Prostate gland (tissue), 2 donors: Measurements from ENCODE around the gene BPIFB2. TPM values are rescaled to one million over a fixed set of nuclear protein-coding genes. Genes with fewer than 3 reads are reported as not detected.
"Not testable (repeated sequence)": the region's sequence is repeated elsewhere in the genome, so short reads cannot be mapped to it uniquely, and the experiment has no call there.

Source experiments
- DNase-seq: peaks from one replicate; pipeline ENCODE4 v3.0.0-alpha.2; 2019; ENCODE audit warnings: low spot score
- H3K27ac ChIP-seq, 2 donors: fragments of 200-600 bp; sonication (generic); 2 replicates each; pipeline ENCODE4 v1.5.1; 2017 to 2019
- H3K27me3 ChIP-seq: fragments of 200-600 bp; sonication (generic); replicated peaks from 2 replicates; pipeline ENCODE4 v1.5.1; 2019; ENCODE audit not compliant: insufficient read depth
- H3K36me3 ChIP-seq, 2 donors: fragments of 200-600 bp; sonication (generic); 1 replicate in 1 of 2; 2 replicates in 1 of 2; pipeline versions ENCODE4 v1.5.1 to v1.8.1; 2017 to 2019
- H3K4me1 ChIP-seq: fragments of 200-600 bp; sonication (generic); replicated peaks from 2 replicates; pipeline ENCODE4 v1.5.1; 2019
- H3K4me3 ChIP-seq, 2 donors: fragments of 200-600 bp; sonication (generic); 2 replicates each; pipeline ENCODE4 v1.5.1; 2017 to 2019
- H3K9me3 ChIP-seq: fragments of 200-600 bp; sonication (generic); 2 replicates; pipeline ENCODE4 v1.5.1; 2017
- POLR2A ChIP-seq: fragments of 450-650 bp; IDR thresholded peaks from one replicate; pipeline ENCODE4 v1.6.1; 2016; ENCODE audit warnings: antibody characterized with exemption, mild to moderate bottlenecking
- POLR2AphosphoS5 ChIP-seq: sonication (generic); formaldehyde crosslinking; IDR thresholded peaks from one replicate; pipeline ENCODE4 v1.6.1; 2017; ENCODE audit warnings: antibody characterized with exemption
- WGBS: methylation state at CpG from one replicate; pipeline ENCODE4 v1.1.5; 2018; 5-methylcytosine and 5-hydroxymethylcytosine counted together
- intact Hi-C: fragments of 100-400 bp; cut with DNase I; formaldehyde crosslinking; loops from one replicate; pipeline ENCODE4 v1.14.2; 2022
- total RNA-seq, 2 donors: library from RNA; depleted of rRNA; stranded (reverse); fragments of >200 nt; gene quantifications; one replicate each; pipeline ENCODE4 v1.1.0, GENCODE V29; 2016
- TF ChIP-seq, protein P1 (sequence below), 4 experiments: fragments of 200-600 bp in 2 of 4; fragments of 450-650 bp in 2 of 4; sonication (generic) in 2 of 4; IDR thresholded peaks; 1 replicate in 3 of 4; 2 replicates in 1 of 4; pipeline ENCODE4 v1.5.1; 2016 to 2019; ENCODE audit warnings: antibody characterized with exemption in 4 of 4, mild to moderate bottlenecking in 2 of 4, moderate library complexity in 2 of 4

BPIFB2 gene
- total RNA-seq, 2 donors from 2014 or later = 5.1 TPM; not detected in 1

DNA sequence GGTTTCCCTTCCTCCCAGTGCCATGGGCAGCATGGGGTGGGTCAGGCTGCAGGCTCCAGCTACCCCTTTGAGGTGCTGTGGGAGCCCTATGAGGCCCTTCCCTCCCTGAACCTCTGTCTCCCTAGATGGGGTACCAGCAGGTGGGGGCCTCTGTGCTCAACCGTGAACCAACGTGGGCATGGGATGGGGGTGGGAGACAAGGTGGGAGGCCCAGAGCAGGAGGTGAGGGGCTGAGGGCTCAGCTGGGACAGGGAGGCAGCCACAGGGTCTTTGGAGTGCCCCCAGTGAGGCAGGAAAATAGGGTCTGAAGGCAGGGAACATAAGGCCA is 36.6 kb upstream of the BPIFB2 start:
- 96% methylated on average over 2 of the region's 2 CpGs for WGBS
- no peak overlapping the region for H3K4me3 ChIP-seq
- no peaks in the 10 kb centered on the region for H3K4me1 ChIP-seq
- no peak for TF ChIP-seq POLR2A
- TF ChIP-seq, protein P1, sequence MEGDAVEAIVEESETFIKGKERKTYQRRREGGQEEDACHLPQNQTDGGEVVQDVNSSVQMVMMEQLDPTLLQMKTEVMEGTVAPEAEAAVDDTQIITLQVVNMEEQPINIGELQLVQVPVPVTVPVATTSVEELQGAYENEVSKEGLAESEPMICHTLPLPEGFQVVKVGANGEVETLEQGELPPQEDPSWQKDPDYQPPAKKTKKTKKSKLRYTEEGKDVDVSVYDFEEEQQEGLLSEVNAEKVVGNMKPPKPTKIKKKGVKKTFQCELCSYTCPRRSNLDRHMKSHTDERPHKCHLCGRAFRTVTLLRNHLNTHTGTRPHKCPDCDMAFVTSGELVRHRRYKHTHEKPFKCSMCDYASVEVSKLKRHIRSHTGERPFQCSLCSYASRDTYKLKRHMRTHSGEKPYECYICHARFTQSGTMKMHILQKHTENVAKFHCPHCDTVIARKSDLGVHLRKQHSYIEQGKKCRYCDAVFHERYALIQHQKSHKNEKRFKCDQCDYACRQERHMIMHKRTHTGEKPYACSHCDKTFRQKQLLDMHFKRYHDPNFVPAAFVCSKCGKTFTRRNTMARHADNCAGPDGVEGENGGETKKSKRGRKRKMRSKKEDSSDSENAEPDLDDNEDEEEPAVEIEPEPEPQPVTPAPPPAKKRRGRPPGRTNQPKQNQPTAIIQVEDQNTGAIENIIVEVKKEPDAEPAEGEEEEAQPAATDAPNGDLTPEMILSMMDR (IDR thresholded peaks at IDR 0.05) = no peak
- no peak for TF ChIP-seq POLR2AphosphoS5
- intact Hi-C loops = no loop called here
- H3K36me3 ChIP-seq = no peaks in the 10 kb centered on the region
- DNase-seq = no peak
- H3K9me3 ChIP-seq = no peaks in the 10 kb centered on the region
- no peaks in the 10 kb centered on the region for H3K27me3 ChIP-seq
- H3K27ac ChIP-seq = no peak overlapping the region

DNA sequence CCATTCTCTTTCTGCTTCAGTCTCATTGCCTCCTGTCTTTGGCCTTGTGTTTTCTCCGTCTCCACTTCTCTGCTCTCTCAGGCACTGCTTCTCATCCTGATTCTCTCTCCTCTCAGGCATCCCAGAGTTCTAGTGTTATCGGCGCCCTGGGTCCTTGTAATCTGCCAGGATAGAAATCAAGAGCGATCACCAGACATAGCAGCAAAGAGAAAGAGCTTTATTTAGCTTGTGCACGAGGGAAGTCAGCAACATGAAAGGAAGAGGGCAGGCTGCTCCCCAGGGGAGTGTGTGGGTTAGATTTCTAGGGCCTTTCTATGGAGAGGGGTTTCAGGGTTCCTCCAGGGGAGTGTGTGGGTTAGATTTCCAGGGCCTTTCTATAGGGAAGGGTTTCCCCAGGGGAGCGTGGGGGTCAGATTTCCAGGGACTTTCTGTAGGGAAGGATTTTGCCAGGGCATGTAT is 35.8 kb upstream of the BPIFB2 start:
- 47% methylated on average over 6 of the region's 6 CpGs for WGBS

DNA sequence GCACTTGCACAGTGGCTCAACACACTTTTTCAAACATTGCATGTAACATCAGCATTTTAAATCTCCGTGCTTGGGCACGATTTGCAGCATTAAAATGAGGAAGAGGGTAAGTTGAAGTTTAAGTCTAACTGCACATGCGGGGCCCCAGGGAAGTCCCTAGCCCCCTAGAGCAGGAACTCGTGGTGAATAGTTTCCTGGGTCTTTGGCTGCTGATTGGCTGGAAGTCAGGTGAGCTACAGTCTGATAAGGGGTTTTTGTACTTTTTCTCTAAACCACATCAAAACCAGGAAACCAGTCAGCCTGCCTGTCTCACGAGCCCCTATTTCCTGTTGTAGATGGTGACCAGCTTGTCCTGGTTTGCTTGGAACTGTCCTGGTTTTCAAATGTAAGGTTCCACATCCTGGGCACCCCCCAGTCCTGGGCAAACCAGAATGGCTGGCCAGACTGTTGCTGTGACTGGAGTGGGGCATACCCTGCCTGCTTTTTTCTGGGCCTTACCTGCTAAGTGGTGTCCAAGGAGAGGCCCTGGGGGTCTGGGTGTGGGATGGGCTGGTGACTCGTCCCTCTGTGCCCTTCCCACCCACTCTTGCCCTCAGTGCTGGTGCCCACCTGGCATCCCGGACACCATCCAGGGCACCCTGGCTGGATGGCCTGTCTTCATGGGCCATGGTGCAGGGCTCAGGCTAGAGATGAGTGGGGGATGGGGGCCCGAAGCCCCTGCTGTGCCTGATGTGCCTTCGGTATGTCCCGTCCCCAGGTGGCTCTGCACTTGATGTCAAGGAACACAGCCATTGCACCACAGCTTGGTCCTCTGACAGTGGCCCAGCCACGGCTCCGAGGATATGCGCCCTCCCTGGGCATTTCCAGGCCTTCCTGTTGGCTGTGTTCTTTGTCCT is 35.1 kb upstream of the BPIFB2 start:
- H3K27me3 ChIP-seq = no peaks in the 10 kb centered on the region
- intact Hi-C loops = no loop called here
- 76% methylated on average over 13 of the region's 13 CpGs for WGBS
- H3K9me3 ChIP-seq = no peaks in the 10 kb centered on the region
- no peak overlapping the region for H3K4me3 ChIP-seq
- no peak for TF ChIP-seq POLR2A
- TF ChIP-seq POLR2AphosphoS5 = no peak
- TF ChIP-seq, protein P1 (IDR thresholded peaks at IDR 0.05) = no peak
- DNase-seq = no peak
- no peak overlapping the region for H3K27ac ChIP-seq
- H3K4me1 ChIP-seq = no peaks in the 10 kb centered on the region
- no peaks in the 10 kb centered on the region for H3K36me3 ChIP-seq

More for the DNA sequence above, 35.8 kb upstream of the BPIFB2 start:
- TF ChIP-seq, protein P1 (IDR thresholded peaks at IDR 0.05) = no peak
- no peak for TF ChIP-seq POLR2AphosphoS5
- no peak for TF ChIP-seq POLR2A
- Histone ChIP-seq H3K27me3 (no peaks in the 10 kb centered on the region), H3K27ac (no peak overlapping the region), H3K36me3 (no peaks in the 10 kb centered on the region), H3K9me3 (no peaks in the 10 kb centered on the region), H3K4me3 (no peak overlapping the region), H3K4me1 (no peaks in the 10 kb centered on the region)
- DNase-seq = no peak
- intact Hi-C loops = no loop called here

DNA sequence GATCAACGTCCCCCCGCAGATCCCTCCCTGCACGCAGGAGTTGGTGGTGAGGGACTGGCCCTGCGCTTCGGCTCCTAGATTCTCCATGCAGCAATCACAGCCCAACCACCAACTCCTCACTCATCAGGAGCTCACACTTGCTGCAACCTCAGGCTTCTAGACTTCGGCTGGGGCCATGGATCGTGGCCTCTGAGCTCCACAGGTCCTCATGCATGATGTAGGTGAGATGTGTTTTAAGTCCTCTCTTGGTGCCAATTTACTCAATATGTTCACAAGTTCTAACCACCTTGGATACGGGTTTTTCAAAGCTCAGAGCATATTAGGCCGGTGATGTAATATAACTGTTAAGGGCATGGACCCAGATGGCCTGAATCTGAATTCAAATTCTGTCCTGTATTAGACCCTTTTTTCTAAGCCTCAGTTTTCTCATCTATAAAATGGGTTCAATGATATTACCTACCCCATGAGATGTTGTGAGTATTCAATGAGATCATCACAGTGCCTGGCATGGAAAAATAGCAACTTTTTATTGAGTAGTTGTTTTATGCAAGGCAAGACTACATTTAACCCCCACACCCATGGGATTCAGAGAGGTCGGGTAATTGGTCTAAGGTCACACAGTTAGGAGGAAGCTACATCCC is 34.3 kb upstream of the BPIFB2 start:
- 96% methylated on average over 10 of the region's 10 CpGs for WGBS
- DNase-seq = no peak
- no peak overlapping the region for H3K4me3 ChIP-seq
- no peaks in the 10 kb centered on the region for H3K4me1 ChIP-seq
- H3K9me3 ChIP-seq = no peaks in the 10 kb centered on the region
- intact Hi-C loops = no loop called here
- no peak overlapping the region for H3K27ac ChIP-seq
- no peaks in the 10 kb centered on the region for H3K27me3 ChIP-seq
- no peaks in the 10 kb centered on the region for H3K36me3 ChIP-seq
- TF ChIP-seq POLR2AphosphoS5 (no peak), POLR2A (no peak)
- TF ChIP-seq, protein P1 (IDR thresholded peaks at IDR 0.05) = no peak

DNA sequence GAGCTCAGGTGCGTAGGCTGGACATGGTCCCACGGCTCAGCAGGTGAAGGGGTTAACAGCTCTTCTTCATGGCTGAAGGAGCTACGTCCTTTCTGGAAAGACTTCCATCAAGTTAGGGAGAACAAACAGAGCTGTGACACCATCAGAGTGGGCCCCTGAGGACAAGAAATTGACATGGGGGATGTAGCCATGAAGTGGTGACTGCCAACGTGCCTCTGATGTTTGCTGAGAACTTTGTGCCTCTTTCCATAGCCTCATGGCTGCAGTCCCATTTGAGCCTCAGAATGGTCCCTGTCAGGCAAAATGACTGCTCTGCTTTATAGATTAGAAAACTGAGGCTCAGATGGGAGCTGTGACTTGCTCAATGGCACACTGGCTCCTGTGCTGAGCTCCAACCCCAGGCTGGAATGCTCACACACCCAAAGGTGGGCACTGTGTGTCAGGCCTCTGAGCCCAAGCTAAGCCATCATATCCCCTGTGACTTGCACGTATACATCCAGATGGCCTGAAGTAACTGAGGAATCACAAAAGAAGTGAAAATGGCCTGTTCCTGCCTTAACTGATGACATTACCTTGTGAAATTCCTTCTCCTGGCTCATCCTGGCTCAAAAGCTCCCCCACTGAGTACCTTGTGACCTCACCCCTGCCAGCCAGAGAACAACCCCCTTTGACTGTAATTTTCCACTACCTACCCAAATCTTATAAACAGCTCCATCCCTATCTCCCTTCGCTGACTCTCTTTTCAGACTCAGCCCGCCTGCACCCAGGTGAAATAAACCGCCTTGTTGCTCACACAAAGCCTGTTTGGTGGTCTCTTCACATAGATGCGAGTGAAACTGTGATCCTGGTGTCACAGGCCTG is 33.1 kb upstream of the BPIFB2 start:
- H3K4me3 ChIP-seq, DNase-seq, H3K4me1 ChIP-seq, H3K36me3 ChIP-seq, H3K27ac ChIP-seq, H3K27me3 ChIP-seq, intact Hi-C loops, H3K9me3 ChIP-seq: not testable (repeated sequence)
- WGBS = 76% methylated on average over 9 of the region's 9 CpGs

DNA sequence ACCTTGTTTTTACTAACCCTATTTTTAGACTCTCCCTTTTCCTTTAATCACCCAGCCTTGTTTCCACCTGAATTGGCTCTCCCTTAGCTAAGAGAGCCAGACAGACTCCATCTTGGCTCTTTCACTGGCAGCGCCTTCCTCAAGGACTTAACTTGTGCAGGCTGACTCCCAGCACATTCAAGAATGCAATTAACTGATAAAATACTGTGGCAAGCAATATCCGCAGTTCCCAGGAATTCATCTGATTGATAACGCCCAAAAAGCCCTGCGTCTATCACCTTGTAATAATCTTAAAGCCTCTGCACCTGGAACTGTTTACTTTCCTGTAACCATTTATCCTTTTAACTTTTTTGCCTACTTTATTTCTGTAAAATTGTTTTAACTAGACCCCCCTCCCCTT is 32.4 kb upstream of the BPIFB2 start:
- H3K27ac ChIP-seq, H3K36me3 ChIP-seq, H3K9me3 ChIP-seq, intact Hi-C loops, H3K27me3 ChIP-seq, DNase-seq, H3K4me3 ChIP-seq, H3K4me1 ChIP-seq: not testable (repeated sequence)
- 76% methylated on average over 4 of the region's 4 CpGs for WGBS
